Ovary (tissue), 3 donors: ENCODE data around the gene CIAPIN1.

Experiments
- CTCF ChIP-seq, 3 donors: fragments of 450-650 bp in 2 of 3; fragments of 200-600 bp in 1 of 3; IDR thresholded peaks; one replicate each; pipeline versions ENCODE4 v1.5.1 to v1.8.0; 2016 to 2022; ENCODE audit warnings: antibody characterized with exemption in 3 of 3, mild to moderate bottlenecking in 1 of 3
- POLR2A ChIP-seq: fragments of 450-650 bp; IDR thresholded peaks from one replicate; pipeline ENCODE4 v1.6.1; 2017; ENCODE audit warnings: antibody characterized with exemption, mild to moderate bottlenecking, moderate library complexity
- donor health status: DM: no; HTN: no; CAD: no.

DNA sequence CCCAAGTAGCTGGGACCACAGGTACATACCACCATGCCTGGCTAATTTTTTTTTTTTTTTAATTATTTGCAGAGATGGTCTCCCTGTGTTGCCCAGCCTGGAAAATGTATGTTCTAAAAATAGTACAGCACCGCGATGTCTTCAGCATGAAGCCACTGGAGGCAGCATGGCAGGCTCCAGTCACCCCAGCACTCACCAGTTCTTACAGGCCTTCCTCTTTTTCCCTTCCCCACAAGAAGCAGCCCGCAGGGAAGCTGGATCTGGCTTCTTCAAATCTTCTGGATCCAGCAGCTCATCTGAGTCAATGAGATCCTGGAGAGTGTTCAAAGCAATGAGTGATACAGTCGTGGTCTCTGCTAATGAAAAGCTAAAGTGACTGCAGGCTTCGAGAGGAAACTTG, 16.2 kb downstream of the CIAPIN1 start:
- no peak for TF ChIP-seq CTCF (IDR thresholded peaks at IDR 0.05)
- no peak for TF ChIP-seq POLR2A
